K562 (cell line): ENCODE data around the gene AGRN. TPM values are rescaled to one million over a fixed set of nuclear protein-coding genes. Genes with fewer than 3 reads are reported as not detected.

Experiments
- BDP1 ChIP-seq: IDR thresholded peaks from 3 replicates; pipeline ENCODE4 v1.6.1; 2011; ENCODE audit not compliant: insufficient read length, insufficient read depth
- C11orf30 ChIP-seq: fragments of 450-650 bp; IDR thresholded peaks from 2 replicates; pipeline ENCODE4 v1.6.1; 2016; ENCODE audit warnings: low read depth, mild to moderate bottlenecking
- CHAMP1 ChIP-seq: fragments of 450-650 bp; IDR thresholded peaks from 2 replicates; pipeline ENCODE4 v1.6.1; 2016; ENCODE audit warnings: mild to moderate bottlenecking
- DACH1 ChIP-seq: fragments of 450-650 bp; IDR thresholded peaks from 2 replicates; pipeline ENCODE4 v1.6.1; 2018; ENCODE audit not compliant: partially characterized antibody
- ELF4 ChIP-seq: fragments of 450-650 bp; formaldehyde crosslinking; IDR thresholded peaks from 2 replicates; pipeline ENCODE4 v1.4.0; 2022; ENCODE audit warnings: missing genetic modification characterization
- EP400 ChIP-seq: fragments of 450-650 bp; IDR thresholded peaks from 2 replicates; pipeline ENCODE4 v1.6.1; 2017; ENCODE audit warnings: antibody characterized with exemption, mild to moderate bottlenecking, moderate library complexity
- HCFC1 ChIP-seq: IDR thresholded peaks from 2 replicates; pipeline ENCODE4 v1.6.1; 2012; ENCODE audit warnings: low read depth, low read length, improper control_type of control experiment
- HNRNPK ChIP-seq: fragments of 200-400 bp; formaldehyde crosslinking; IDR thresholded peaks from one replicate; pipeline ENCODE4 v1.6.1; 2018; ENCODE audit warnings: mild to moderate bottlenecking, low read depth, low read length; ENCODE audit not compliant: poor library complexity, severe bottlenecking
- KAT2B ChIP-seq: IDR thresholded peaks from one replicate; pipeline ENCODE4 v1.6.1; 2012; ENCODE audit warnings: low read depth, mild to moderate bottlenecking, control low read depth, inconsistent platforms, low read length, moderate library complexity
- KAT7 ChIP-seq: sonication (generic); formaldehyde crosslinking; IDR thresholded peaks from 2 replicates; pipeline ENCODE4 v1.8.0; 2022; ENCODE audit warnings: missing genetic modification reagents, mild to moderate bottlenecking, borderline replicate concordance
- NBN ChIP-seq: fragments of 450-650 bp; IDR thresholded peaks from 2 replicates; pipeline ENCODE4 v1.6.1; 2016; ENCODE audit warnings: low read depth, mild to moderate bottlenecking
- NCOA4 ChIP-seq: fragments of 450-650 bp; IDR thresholded peaks from 2 replicates; pipeline ENCODE4 v1.6.1; 2018; ENCODE audit warnings: mild to moderate bottlenecking; ENCODE audit not compliant: partially characterized antibody
- NR3C1 ChIP-seq: sonication (generic); formaldehyde crosslinking; IDR thresholded peaks from 2 replicates; pipeline ENCODE4 v1.8.1; 2022; ENCODE audit warnings: missing genetic modification reagents
- NR4A1 ChIP-seq, 2 experiments: fragments of 250-450 bp in 1 of 2; fragments of 450-650 bp in 1 of 2; sonication (Bioruptor Pico) in 1 of 2; IDR thresholded peaks; 2 replicates each; pipeline versions ENCODE4 v1.4.0 to v1.6.1; 2016 to 2020; ENCODE audit warnings: mild to moderate bottlenecking in 2 of 2, missing compliant biosample characterization in 1 of 2, missing genetic modification characterization in 1 of 2, moderate library complexity in 1 of 2
- OTX1 ChIP-seq: fragments of 450-650 bp; formaldehyde crosslinking; IDR thresholded peaks from 2 replicates; pipeline ENCODE4 v1.4.0; 2022; ENCODE audit warnings: mild to moderate bottlenecking
- PHF20 ChIP-seq: fragments of 450-650 bp; IDR thresholded peaks from 2 replicates; pipeline ENCODE4 v1.6.1; 2018; ENCODE audit not compliant: partially characterized antibody
- PHF21A ChIP-seq: fragments of 450-650 bp; IDR thresholded peaks from 2 replicates; pipeline ENCODE4 v1.6.1; 2017; ENCODE audit warnings: low read depth, borderline replicate concordance
- RAD21 ChIP-seq, 2 experiments: fragments of 250-450 bp in 1 of 2; fragments of 450-650 bp in 1 of 2; sonication (Bioruptor Pico) in 1 of 2; formaldehyde crosslinking in 1 of 2; IDR thresholded peaks in 1 of 2; conservative IDR thresholded peaks in 1 of 2; 2 replicates each; pipeline versions ENCODE4 v1.4.0 to v1.8.0; 2020 to 2022; ENCODE audit warnings: mild to moderate bottlenecking in 2 of 2, moderate library complexity in 1 of 2
- RB1 ChIP-seq: fragments of 450-650 bp; IDR thresholded peaks from 2 replicates; pipeline ENCODE4 v1.6.1; 2017; ENCODE audit warnings: low read depth, mild to moderate bottlenecking
- SMARCA4 ChIP-seq: fragments of 450-650 bp; IDR thresholded peaks from 2 replicates; pipeline ENCODE4 v1.6.1; 2016
- TCF7L2 ChIP-seq: fragments of 150-350 bp; IDR thresholded peaks from 2 replicates; pipeline ENCODE4 v1.6.1; 2016; ENCODE audit warnings: low read depth, mild to moderate bottlenecking, low read length, moderate library complexity
- VEZF1 ChIP-seq: fragments of 200-800 bp; sonication (Bioruptor generic); IDR thresholded peaks from 2 replicates; pipeline ENCODE4 v1.6.1; 2017; ENCODE audit warnings: missing genetic modification characterization, missing compliant biosample characterization
- ZNF12 ChIP-seq: sonication (generic); formaldehyde crosslinking; IDR thresholded peaks from 2 replicates; pipeline ENCODE4 v1.4.0; 2020; ENCODE audit warnings: mild to moderate bottlenecking, missing genetic modification reagents
- ZNF143 ChIP-seq: sonication (generic); formaldehyde crosslinking; IDR thresholded peaks from 2 replicates; pipeline ENCODE4 v1.9.0; 2022; ENCODE audit warnings: mild to moderate bottlenecking, missing genetic modification reagents
- ZNF76 ChIP-seq: fragments of 250-450 bp; sonication (Bioruptor Pico); IDR thresholded peaks from 2 replicates; pipeline ENCODE4 v1.4.0; 2020; ENCODE audit warnings: mild to moderate bottlenecking, moderate library complexity, borderline replicate concordance
- ZNF77 ChIP-seq: fragments of 250-450 bp; sonication (Bioruptor Pico); IDR thresholded peaks from 2 replicates; pipeline ENCODE4 v1.5.0; 2020
- polyA plus RNA-seq, 8 experiments: library from polyadenylated mRNA; depleted of rRNA in 4 of 8; stranded (reverse) in 5 of 8; unstranded in 3 of 8; fragments of >200 nt; fragmentation: Nextera tagmentation in 2 of 8; fragmentation: Illumina TruSeq in 1 of 8; extraction: Ambion mirVana in 2 of 8; extraction: Trizol in 1 of 8; gene quantifications; 2 replicates each; pipeline versions ENCODE4 v1.2.1 to v1.2.3, GENCODE V29; 2011 to 2014; ENCODE audit warnings: inconsistent platforms in 1 of 8, missing spikeins in 1 of 8
- total RNA-seq, 7 experiments: library from RNA; depleted of rRNA in 6 of 7; stranded (reverse); fragments of >200 nt in 6 of 7; fragmentation: Illumina TruSeq in 2 of 7; extraction: Trizol in 2 of 7; gene quantifications; 2 replicates each; pipeline versions ENCODE4 v1.2.1 to v1.2.3, GENCODE V29; 2011 to 2021; ENCODE audit warnings: low replicate concordance in 1 of 7

Gene AGRN
- total and polyA plus RNA-seq, 9 of the 15 experiments (the other 6 are each of a cell fraction or from before 2014, with no cell fraction given) = 0.04 to 111 (median 18.1) TPM

GRCh38 chr1:1001057-1001783, 18.7 kb upstream of the AGRN start (continued):
- no peak for TF ChIP-seq VEZF1
- no peak for TF ChIP-seq TCF7L2
- TF ChIP-seq ZNF143 (CRISPR knock-in tag) = 0 out of 2 replicates have a peak, but pooled peaks have one; percentile 1
- TF ChIP-seq CHAMP1 = no peak
- no peak for TF ChIP-seq HCFC1
- no peak for TF ChIP-seq ZNF12 (CRISPR knock-in tag)
- TF ChIP-seq RAD21 (CRISPR knock-in tag; conservative IDR thresholded peaks at IDR 0.05 in 1 of 2, IDR thresholded peaks at IDR 0.05 in 1 of 2) = no peak
- TF ChIP-seq ZNF77 (CRISPR knock-in tag) = no peak
- TF ChIP-seq EP400 = peak; percentile 81; the same call in 1 of the 2 replicates
- peak; percentile 5; the same call in 1 of the 2 replicates for TF ChIP-seq NR3C1 (CRISPR knock-in tag)
- no peak for TF ChIP-seq HNRNPK
- TF ChIP-seq RB1 = no peak
- no peak for TF ChIP-seq DACH1
- TF ChIP-seq NR4A1 (CRISPR knock-in tag; IDR thresholded peaks at IDR 0.05) = no peak
- TF ChIP-seq NR4A1 (tag; IDR thresholded peaks at IDR 0.05) = 0 out of 2 replicates have a peak, but pooled peaks have one; percentile 19
- 0 out of 2 replicates have a peak, but pooled peaks have one; percentile 72 for TF ChIP-seq ZNF76 (CRISPR knock-in tag)
- 0 out of 2 replicates have a peak, but pooled peaks have one; percentile 12 for TF ChIP-seq NBN
- TF ChIP-seq NCOA4 = no peak
- no peak for TF ChIP-seq KAT2B
- TF ChIP-seq PHF21A = no peak
- TF ChIP-seq PHF20 = no peak
- no peak for TF ChIP-seq BDP1
- TF ChIP-seq KAT7 = 0 out of 2 replicates have a peak, but pooled peaks have one; percentile 84
- TF ChIP-seq SMARCA4 = peak; percentile 7; the same call in 1 of the 2 replicates
- TF ChIP-seq C11orf30 = no peak
- no peak for TF ChIP-seq OTX1
- TF ChIP-seq ELF4 (CRISPR knock-in tag) = no peak; the same call in 1 of the 2 replicates
